HG03378 (cell line): ENCODE results near the gene SNX11.
"Not testable (repeated sequence)": the region's sequence is repeated elsewhere in the genome, so short reads cannot be mapped to it uniquely, and the experiment has no call there.

ENCODE experiments used
- ATAC-seq: cut with Tn5 transposase; IDR thresholded peaks from one replicate; pipeline ENCODE4 v1.9.1; 2021; ENCODE audit warnings: mild to moderate bottlenecking, moderate library complexity; ENCODE audit not compliant: unreplicated experiment

The SNX11 gene

DNA sequence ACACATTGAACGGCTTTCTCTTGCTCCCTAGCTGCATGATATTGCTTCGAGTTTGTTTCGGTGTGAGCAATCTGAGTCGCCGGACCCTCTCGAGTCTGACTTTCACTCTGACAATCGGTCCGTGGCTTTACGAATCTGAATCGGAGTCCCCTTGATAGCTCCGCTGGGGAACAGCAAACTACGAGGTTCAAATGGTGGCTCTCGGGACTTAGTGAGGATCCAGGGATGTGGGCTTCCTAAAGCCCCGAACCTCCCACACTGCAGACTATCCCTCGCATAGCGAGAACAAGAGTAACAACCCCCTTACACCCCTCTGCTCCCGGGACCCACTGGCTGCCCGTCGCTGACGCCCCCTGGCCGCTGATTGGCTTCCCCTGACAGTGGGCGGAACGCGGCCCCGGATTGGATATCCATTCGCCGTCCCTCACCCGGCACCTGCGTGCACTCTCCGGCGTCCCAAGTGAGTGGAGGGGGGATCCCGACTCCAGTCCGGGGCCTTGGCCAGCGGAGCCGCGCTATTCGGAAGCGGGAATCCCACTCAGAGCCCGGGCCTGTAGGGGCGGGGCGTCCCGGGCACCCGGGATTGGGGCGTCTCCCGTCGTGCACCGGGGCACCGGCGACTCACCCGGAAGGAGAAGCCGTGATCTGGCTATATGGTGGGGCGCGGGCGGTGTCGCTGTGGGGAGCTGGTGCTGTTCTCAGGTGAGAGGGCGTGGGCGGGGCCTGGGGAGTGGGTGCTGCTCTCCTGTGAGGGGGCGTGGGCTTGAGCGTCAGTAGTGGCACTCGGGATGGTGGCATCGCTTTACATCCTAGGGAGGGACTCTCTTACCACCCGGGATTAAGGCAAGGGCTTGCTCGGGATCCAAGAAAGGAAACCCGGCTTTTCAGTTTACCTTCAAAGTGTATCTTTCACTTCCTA is at the start of gene SNX11:
SNX11 (plus strand) TSS at position 630 of the 919 bp plus-strand sequence. CDS start 4,278 bp downstream, outside the sequence.
- peak; percentile 57 for ATAC-seq

- no peak for ATAC-seq
Measured at GRCh38 chr17:48058393-48059124, 49.0 kb upstream of the SNX11 start.

DNA sequence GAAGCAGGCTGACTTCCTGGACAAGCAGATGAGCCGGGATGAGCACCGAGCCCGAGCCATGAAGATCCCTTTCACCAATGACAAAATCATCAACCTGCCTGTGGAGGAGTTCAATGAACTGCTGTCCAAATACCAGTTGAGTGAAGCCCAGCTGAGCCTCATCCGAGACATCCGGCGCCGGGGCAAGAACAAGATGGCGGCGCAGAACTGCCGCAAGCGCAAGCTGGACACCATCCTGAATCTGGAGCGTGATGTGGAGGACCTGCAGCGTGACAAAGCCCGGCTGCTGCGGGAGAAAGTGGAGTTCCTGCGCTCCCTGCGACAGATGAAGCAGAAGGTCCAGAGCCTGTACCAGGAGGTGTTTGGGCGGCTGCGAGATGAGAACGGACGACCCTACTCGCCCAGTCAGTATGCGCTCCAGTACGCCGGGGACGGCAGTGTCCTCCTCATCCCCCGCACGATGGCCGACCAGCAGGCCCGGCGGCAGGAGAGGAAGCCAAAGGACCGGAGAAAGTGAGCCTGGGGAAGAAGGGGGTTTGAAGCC is 48.4 kb upstream of the SNX11 start:
- ATAC-seq = no peak

DNA sequence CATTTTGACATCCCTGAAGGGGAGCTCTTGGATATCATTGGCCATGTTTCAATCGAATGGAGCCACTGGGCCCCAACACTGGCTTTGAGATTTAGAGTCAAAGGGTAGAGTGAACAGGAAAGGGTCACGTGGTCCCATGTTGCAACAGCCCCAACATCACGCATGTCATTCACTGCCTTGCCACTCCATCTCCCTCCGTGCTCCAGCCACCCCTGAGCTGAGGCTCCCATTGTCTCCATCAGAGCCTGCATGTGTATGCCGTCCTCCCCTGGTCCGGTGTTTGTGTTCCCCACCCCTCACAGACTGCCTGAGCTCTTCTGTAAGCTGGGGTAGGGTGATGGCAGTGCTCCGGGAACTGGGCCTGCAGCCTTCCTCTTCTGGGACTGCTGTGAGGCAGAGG is 47.3 kb upstream of the SNX11 start:
- ATAC-seq = no peak

- ATAC-seq = no peak
Measured at GRCh38 chr17:48062273-48062672, 45.3 kb upstream of the SNX11 start.

GRCh38 chr17:48064638-48065037 is 42.9 kb upstream of the SNX11 start:
- no peak for ATAC-seq

DNA sequence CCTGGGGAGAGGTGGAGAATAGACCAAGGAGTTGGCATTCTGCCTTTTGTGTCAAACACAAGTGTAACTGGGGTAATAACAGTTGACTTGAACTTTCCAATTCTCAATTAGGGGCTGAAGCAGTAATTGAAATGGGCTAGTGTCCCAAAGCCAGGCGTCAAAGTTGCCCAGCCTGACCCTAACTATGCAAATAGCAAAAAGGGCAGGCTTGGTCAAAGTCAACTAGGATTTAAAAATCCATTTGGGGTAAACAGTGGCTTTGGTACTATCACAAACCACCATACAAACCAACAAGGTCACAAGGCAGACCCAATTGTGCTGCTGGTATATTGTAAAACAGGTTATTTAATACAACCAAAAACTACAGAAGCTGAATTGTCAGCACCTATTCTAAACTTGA is 41.4 kb upstream of the SNX11 start:
- no peak for ATAC-seq

GRCh38 chr17:48066656-48067055 is 40.9 kb upstream of the SNX11 start:
- no peak for ATAC-seq

- ATAC-seq = no peak
Measured at GRCh38 chr17:48067245-48067644, 40.3 kb upstream of the SNX11 start.

DNA sequence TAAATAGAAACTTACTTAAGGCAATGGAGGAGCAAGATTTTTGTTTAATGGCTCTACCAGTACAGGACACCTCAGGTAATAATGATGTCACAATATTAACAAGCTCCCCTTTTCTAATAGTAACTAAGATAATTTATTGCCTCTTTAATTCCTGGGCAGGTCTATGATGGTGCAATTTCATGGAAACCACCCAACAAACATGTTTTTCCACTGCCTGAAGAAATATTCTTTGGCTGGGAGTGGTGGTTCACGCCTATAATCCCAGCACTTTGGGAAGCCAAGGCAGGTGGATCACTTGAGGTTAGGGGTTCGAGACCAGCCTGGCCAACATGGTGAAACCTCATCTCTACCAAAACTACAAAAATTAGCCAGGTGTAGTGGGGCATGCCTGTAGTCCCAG is 39.8 kb upstream of the SNX11 start:
- not testable (repeated sequence) for ATAC-seq

- ATAC-seq = no peak
Measured at GRCh38 chr17:48068491-48068961, 39.0 kb upstream of the SNX11 start.

DNA sequence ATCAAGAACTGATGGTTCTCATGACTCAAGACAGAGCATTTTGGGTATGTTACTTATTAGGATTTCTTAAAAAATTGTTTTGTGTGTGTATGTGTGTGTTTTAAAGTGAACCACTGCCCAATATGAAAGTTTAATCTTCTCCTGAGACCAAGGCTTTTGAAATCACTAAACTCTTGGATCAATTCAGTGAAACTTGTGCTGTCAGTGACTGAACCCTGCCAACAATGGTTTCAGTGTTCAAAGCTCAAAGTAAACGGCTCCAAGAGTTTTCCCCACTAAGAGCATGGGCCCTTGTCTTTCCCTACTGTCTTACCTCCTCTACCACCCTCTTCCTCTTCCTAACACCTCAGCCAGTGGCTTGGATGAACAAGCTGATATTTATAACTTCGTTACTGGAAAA is 37.4 kb upstream of the SNX11 start:
- no peak for ATAC-seq

DNA sequence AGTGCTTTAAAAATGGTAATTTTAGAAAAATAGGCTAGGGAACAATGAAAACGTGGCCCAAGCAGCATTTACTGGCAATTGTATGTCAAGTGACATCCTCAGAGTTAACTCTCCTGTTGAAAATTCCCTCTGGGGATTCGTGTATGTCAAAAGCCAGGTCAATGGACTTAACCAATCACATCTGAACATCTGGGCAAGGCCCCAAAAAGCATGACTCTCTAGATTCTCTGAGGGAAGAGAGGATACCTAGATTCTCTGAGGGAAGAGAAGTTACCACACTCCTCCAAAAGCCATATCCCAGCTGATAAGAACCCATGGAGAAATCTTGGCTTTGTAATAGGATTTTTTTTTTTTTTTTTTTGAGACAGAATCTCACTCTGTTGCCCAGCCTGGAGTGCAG is 35.9 kb upstream of the SNX11 start:
- no peak for ATAC-seq

DNA sequence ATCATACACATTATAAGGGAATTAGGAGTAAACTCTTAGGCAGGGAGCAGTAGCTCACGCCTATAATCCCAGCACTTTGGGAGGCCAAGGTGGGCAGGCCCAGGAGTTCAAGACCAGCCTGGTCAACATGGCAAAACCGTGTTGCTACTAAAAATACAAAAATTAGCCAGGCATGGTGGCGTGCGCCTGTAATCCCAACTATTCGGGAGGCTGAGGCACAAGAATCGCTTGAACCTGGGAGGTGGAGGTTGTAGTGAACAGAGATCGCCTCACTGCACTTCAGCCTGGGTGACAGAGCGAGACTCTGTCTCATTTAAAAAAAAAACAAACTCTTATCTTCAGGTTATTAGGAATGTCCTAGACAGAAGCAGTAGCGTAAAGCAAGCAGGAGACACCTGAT is 34.8 kb upstream of the SNX11 start:
- not testable (repeated sequence) for ATAC-seq

DNA sequence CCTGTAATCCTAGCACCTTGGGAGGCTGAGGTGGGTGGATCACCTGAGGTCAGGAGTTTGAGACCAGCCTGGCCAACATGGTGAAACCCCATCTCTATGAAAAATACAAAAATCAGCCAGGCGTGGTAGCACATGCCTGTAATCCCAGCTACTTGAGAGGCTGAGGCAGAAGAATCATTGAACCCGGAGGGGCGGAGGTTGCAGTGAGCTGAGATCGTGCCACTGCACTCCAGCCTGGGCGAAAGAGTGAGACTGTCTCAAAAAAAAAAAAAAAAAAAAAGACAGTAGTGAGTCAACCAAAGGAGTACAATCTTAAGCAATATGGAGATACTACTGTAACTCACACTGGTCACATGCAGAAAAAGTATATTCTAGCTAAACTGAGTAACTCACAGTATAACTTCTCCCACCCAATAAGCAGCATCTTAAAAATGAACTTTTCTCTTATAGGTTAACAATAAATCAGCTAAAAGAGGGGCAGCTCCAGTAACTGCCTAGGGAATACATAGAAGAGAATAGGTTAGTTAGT is 33.9 kb upstream of the SNX11 start:
- not testable (repeated sequence) for ATAC-seq

DNA sequence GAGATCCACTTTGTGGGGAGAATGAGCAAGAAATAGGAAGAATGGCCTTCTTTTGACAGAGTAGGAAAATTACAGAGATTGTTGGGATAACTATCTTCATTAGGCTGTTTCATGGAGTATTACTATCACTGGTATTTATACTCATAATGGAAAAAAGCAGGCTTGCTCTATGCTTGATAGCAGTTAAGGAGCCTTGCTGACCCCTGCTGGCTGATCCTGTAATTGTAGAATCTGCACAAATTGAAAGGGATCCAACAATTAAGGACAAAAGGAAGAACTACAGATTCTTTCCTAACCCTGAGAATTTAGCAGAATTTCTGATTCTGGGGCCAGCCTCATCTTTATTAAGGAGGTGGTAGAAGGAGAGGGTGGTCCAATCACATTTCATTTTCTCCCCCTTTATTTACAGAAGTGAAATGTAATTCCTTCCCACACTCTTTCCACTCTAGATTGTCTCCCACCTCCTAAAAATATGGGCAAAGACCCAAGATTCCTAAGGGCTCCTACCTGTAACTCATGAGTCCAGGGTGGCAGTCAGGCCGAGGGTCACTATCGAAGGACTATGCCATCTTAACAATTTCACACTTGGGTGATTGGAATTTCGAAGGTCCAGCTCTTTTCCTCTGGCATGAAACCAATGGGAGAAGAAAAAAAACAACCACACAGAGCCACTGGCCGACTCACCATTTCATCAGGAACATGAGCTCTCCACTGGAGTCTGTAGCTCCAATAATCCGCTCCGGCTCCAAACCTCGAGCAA is 33.1 kb upstream of the SNX11 start:
- ATAC-seq = no peak

GRCh38 chr17:48077152-48077551 is 30.4 kb upstream of the SNX11 start:
- ATAC-seq = not testable (repeated sequence)

GRCh38 chr17:48081858-48082257 is 25.7 kb upstream of the SNX11 start:
- no peak for ATAC-seq

DNA sequence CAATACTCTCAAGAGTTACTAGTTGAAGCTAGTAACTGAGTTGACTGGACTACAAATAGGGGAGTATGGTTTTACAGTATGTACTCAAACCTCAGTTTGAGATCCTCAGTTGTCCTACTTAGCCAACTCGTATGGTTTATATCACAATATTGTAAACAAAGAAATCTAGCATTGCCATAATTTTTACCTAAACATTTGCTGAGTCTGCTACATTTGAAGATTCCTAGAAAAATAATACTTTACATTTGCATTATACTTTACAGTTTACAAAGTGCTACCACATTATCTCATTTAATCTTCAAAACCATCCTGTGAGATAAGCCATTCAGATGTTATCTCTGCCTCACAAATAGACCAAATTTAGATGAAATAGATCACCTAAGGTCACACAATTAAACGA is 22.6 kb upstream of the SNX11 start:
- ATAC-seq = no peak

DNA sequence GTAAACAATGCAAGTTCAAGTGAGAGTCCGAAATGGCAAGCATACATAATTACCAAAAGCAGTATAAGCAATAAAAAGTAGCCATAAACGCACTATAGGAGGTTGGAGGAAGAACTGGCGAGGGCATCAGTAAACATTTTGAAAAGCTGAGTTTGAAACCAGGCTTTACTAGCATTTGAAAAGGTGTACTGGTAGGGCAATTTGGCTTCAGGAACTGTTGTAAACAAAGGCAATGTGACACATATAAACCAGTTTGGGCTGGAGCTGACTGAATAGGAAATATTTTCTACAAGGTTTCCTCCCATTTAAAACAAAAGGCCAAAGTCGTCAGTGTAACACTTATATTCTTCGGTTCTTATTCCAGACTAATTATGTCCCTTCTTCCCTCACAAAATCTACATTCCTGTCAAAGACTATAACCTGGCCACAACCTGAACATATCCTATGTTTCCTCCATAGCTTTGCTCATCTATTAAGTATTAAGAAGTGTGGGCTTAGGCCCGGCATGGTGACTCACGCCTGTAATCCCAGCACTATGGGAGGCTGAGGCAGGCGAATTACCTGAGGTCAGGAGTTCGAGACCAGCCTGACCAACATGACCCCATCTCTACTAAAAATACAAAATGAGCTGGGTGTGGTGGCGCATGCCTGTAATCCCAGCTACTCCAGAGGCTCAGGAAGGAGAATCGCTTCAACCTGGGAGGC is 14.1 kb upstream of the SNX11 start:
- no peak for ATAC-seq
